Fibroblast of pulmonary artery (primary cell): Measurements from ENCODE around the gene ZNF345.

Source experiments
- DNase-seq: peaks from one replicate; pipeline ENCODE4 v3.0.0-alpha.2; 2010; ENCODE audit warnings: low read depth
- H3K4me3 ChIP-seq: replicated peaks from 2 replicates; pipeline ENCODE4 v1.5.1; 2011; ENCODE audit warnings: low read depth, mild to moderate bottlenecking, control low read depth, low read length, moderate library complexity
- TF ChIP-seq, protein P1 (sequence below): IDR thresholded peaks from 2 replicates; pipeline ENCODE4 v1.5.1; 2011; ENCODE audit warnings: mild to moderate bottlenecking, control low read depth, low read length, inconsistent platforms; ENCODE audit errors: missing control alignments

The ZNF345 gene

DNA sequence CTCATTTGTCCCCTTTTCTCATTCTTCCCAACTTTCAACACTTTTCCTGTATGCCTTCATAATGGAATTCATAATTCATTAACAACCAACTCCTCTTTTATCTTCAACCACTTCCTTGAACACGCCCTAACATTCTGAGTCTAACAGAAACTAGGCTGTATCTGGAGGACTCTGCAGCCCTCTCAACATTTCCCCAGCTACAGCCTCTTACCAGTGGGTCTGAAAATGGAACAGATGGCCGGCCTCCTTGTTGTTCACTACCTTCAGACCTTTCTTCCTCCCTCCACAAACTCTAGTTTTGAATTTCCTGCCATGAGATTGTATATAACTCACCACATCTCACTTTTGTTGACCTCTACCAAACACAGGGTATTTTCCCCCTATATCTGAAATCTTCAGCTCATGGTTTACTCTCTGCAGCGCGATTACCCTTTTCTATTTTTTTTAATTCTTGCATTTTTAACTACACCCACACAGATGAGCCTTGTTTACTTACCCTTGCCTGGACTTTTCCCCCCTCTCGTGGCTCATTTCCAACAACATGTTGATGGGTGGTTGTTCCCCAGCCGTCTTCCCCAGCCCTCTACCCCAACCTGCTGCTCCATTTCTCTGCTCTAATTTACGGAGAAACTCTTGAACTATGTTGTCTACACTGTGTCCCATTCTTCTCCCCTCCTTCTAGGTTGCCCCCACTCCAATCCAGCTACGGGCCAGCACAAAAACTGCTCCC lies 13.3 kb upstream of the ZNF345 start:
- TF ChIP-seq, protein P1, sequence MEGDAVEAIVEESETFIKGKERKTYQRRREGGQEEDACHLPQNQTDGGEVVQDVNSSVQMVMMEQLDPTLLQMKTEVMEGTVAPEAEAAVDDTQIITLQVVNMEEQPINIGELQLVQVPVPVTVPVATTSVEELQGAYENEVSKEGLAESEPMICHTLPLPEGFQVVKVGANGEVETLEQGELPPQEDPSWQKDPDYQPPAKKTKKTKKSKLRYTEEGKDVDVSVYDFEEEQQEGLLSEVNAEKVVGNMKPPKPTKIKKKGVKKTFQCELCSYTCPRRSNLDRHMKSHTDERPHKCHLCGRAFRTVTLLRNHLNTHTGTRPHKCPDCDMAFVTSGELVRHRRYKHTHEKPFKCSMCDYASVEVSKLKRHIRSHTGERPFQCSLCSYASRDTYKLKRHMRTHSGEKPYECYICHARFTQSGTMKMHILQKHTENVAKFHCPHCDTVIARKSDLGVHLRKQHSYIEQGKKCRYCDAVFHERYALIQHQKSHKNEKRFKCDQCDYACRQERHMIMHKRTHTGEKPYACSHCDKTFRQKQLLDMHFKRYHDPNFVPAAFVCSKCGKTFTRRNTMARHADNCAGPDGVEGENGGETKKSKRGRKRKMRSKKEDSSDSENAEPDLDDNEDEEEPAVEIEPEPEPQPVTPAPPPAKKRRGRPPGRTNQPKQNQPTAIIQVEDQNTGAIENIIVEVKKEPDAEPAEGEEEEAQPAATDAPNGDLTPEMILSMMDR: no peak
- DNase-seq: no peak
- peak overlapping the region; percentile 90 for H3K4me3 ChIP-seq

DNA sequence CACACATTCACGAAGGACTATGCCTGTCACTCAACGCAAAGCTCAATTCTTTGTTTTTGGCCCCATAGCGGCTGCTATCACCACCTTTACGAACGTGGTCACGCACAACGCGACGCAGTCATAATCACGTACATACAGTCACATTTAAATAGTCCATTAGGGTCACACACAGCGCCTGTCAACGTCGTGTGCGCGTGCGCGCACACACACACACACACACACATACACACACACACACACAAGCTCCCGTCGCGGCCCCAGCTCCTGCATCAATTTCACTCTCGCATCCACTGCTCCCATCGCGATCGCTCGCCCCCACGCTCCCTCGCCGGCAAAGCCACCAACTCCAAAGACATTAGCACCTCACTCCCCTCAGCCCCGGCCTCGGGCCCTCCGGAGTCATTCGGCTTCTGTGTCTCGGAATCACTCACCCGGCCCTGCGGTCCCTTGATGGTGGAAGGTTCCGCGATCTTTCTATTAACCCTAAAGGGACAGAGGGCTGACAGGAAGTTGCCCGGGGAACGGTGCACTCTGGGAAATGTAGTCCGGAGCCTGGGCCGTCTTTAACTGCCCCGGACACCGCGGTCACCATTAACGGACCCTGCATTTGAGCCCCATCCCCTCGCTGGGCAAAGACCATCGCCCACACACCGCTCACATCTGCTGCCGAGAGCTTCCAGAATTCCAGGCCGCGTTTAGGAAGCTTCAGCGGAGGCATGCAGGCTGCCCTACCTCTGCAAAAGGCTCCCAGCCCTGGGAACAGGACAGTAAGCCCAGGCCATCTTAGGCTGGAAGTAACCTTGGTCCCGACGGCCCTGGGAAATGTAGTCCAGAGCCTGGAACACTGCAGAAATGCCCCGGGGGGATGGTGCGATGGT lies 12.5 kb upstream of the ZNF345 start, which contains the start of gene ZNF790:
ZNF790 (minus strand) TSS at position 482 of the 878 bp plus-strand sequence. CDS start 12,768 bp downstream, outside the sequence.
- H3K4me3 ChIP-seq: peak within 1 kb of the TSS; percentile 90
- peak; percentile 94 for DNase-seq
- TF ChIP-seq, protein P1: no peak

DNA sequence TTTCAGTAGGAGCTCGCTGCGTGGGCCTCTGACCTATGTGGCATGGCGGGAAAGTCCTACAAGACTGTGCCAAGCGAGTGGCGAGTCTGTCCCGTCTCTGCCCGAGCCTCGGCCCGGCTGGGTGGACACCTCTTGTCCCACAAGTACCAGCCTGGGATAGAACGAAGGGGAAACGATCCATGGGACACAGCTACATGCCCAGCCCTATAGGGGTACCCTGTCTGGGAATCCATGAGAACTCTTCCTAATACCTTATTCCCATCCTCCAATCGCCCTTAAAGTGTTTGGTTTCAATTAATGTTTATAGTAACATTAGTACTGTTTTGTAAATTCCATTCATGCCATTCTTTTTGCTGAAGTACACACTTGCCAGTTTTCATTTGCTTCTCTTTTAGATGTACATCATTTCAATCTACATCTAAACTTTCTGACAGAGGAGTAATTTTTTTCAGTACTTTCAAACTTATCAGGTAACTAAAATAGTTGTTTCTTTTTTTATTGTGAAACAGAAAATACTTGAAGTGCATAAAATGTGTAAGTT lies 11.8 kb upstream of the ZNF345 start:
- TF ChIP-seq, protein P1: no peak
- no peak for DNase-seq
- peak overlapping the region; percentile 90 for H3K4me3 ChIP-seq

- DNase-seq: no peak
- H3K4me3 ChIP-seq: no peak overlapping the region
- TF ChIP-seq, protein P1: no peak
Observed at GRCh38 chr19:36847968-36848367, 2.7 kb upstream of the ZNF345 start.

- DNase-seq: peak; percentile 93
- peak overlapping the region; percentile 98 for H3K4me3 ChIP-seq
- TF ChIP-seq, protein P1: no peak
Observed at GRCh38 chr19:36849701-36850558, 746 bp upstream of the ZNF345 start.

GRCh38 chr19:36851898-36852297 lies 1.2 kb downstream of the ZNF345 start:
- DNase-seq: no peak
- peak overlapping the region; percentile 98 for H3K4me3 ChIP-seq

More at GRCh38 chr19:36851898-36852297, 1.2 kb downstream of the ZNF345 start:
- TF ChIP-seq, protein P1: no peak
